Measurements from ENCODE around the gene SULT1C3. TPM values are rescaled to one million over a fixed set of nuclear protein-coding genes. Genes with fewer than 3 reads are reported as not detected.

Gene SULT1C3
- total and polyA plus RNA-seq, 7 donors, result 1.2 TPM; not detected in 6

GRCh38 chr2:108253106-108253505 is 13.3 kb downstream of the SULT1C3 start:
- 18 to 50% methylated on average over 1 of the region's 1 CpG for WGBS, 2 donors
- Histone ChIP-seq H3K27me3 (no peaks in the 10 kb centered on the region), H3K9me3 (no peaks in the 10 kb centered on the region), H3K36me3 (no peaks in the 10 kb centered on the region), H3K4me1 (no peaks in the 10 kb centered on the region), H3K4me3 (no peak overlapping the region), H3K27ac (no peak overlapping the region)
- no peak for TF ChIP-seq CTCF (IDR thresholded peaks at IDR 0.05)
- no peak for TF ChIP-seq POLR2A (IDR thresholded peaks at IDR 0.05)
- no peak for TF ChIP-seq EP300 (IDR thresholded peaks at IDR 0.05)
- intact Hi-C loops (cut with DNase I), result no loop called here
- no peak for DNase-seq

- DNase-seq, result no peak
- intact Hi-C loops (cut with DNase I), result no loop called here
- H3K36me3 ChIP-seq, result no peaks in the 10 kb centered on the region
- TF ChIP-seq POLR2AphosphoS5 (IDR thresholded peaks at IDR 0.05) (no peak), EP300 (IDR thresholded peaks at IDR 0.05) (no peak), CTCF (IDR thresholded peaks at IDR 0.05) (no peak), POLR2A (IDR thresholded peaks at IDR 0.05) (no peak)
- H3K4me3 ChIP-seq, result no peak overlapping the region
- 63 to 66% methylated on average over 3 of the region's 3 CpGs for WGBS, 2 donors
- H3K4me1 ChIP-seq, result no peaks in the 10 kb centered on the region
- no peak overlapping the region for H3K27ac ChIP-seq
- H3K9me3 ChIP-seq, result no peaks in the 10 kb centered on the region
- no peaks in the 10 kb centered on the region for H3K27me3 ChIP-seq
Measured at GRCh38 chr2:108257757-108258331, 18.1 kb downstream of the SULT1C3 start.

DNA sequence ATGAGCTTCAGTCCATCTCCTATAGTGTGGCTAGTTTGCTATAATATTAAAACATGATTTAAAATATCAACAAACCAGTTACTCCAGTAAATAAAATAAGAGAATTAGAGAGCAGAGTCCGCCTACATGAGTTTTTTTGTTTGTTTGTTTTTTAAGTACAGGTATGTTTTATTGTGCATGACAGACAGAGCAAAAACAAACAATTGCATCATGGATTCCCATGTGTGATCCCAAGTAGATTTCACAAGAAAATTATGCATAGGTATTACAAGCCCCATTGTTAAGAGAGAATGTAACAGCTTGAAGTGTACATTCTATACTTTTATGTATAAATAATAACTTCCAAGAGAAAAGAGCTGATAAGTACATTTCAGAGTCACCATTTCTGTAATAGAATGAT is 21.0 kb downstream of the SULT1C3 start:
- intact Hi-C loops (cut with DNase I), result no loop called here
- H3K27me3 ChIP-seq, result no peaks in the 10 kb centered on the region
- no peaks in the 10 kb centered on the region for H3K9me3 ChIP-seq
- no peak for DNase-seq
- no peak overlapping the region for H3K4me3 ChIP-seq
- H3K4me1 ChIP-seq, result no peaks in the 10 kb centered on the region
- TF ChIP-seq POLR2AphosphoS5 (IDR thresholded peaks at IDR 0.05) (no peak), POLR2A (IDR thresholded peaks at IDR 0.05) (no peak), CTCF (IDR thresholded peaks at IDR 0.05) (no peak), EP300 (IDR thresholded peaks at IDR 0.05) (no peak)
- WGBS, 2 donors, result 80 to 87% methylated on average over 1 of the region's 1 CpG
- no peak overlapping the region for H3K27ac ChIP-seq
- H3K36me3 ChIP-seq, result no peaks in the 10 kb centered on the region

DNA sequence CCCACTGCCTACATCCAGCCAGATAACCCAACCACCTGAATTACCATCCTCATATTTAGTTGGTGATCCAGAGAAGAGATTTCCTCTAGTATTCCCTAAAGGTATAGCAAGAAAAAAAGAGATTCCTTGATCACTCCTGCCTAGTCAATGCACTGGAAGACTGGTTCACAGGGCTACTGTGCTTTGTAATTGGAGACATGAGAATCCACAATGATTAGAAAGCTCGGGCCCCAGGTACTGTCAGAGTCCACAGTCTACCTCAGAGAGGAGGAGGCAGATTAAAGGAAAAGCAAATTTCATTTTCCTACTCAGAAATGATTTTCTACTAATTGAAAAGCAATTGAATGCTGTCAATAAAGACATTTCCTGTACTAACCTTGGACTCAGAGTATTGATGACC is 22.3 kb downstream of the SULT1C3 start:
- no peaks in the 10 kb centered on the region for H3K36me3 ChIP-seq
- H3K27ac ChIP-seq, result no peak overlapping the region
- no peak for DNase-seq
- WGBS, 2 donors, result 80 to 84% methylated on average over 1 of the region's 1 CpG
- H3K9me3 ChIP-seq, result no peaks in the 10 kb centered on the region
- intact Hi-C loops (cut with DNase I), result no loop called here
- no peaks in the 10 kb centered on the region for H3K27me3 ChIP-seq
- peaks cover 0 to under 1% (median under 1%) of the 10 kb centered on the region in 4 donors for H3K4me1 ChIP-seq
- no peak overlapping the region for H3K4me3 ChIP-seq
- TF ChIP-seq POLR2AphosphoS5 (IDR thresholded peaks at IDR 0.05), result no peak
- TF ChIP-seq EP300 (IDR thresholded peaks at IDR 0.05), result no peak
- no peak for TF ChIP-seq POLR2A (IDR thresholded peaks at IDR 0.05)
- TF ChIP-seq CTCF (IDR thresholded peaks at IDR 0.05), result no peak

- no peak for TF ChIP-seq POLR2A (IDR thresholded peaks at IDR 0.05)
- no peak for TF ChIP-seq POLR2AphosphoS5 (IDR thresholded peaks at IDR 0.05)
- no peak for TF ChIP-seq CTCF (IDR thresholded peaks at IDR 0.05)
- no peak for TF ChIP-seq EP300 (IDR thresholded peaks at IDR 0.05)
- Histone ChIP-seq H3K27ac (no peak overlapping the region), H3K36me3 (no peaks in the 10 kb centered on the region), H3K9me3 (no peaks in the 10 kb centered on the region), H3K4me1 (peaks cover 0 to 14% (median 10%) of the 10 kb centered on the region in 4 donors), H3K4me3 (no peak overlapping the region), H3K27me3 (no peaks in the 10 kb centered on the region)
- DNase-seq, result no peak
- intact Hi-C loops (cut with DNase I), result no loop called here
Measured at GRCh38 chr2:108263401-108263800, 23.6 kb downstream of the SULT1C3 start.
